GM12878 (cell line): ENCODE data around the gene NSMCE4A. TPM values are rescaled to one million over a fixed set of nuclear protein-coding genes. Genes with fewer than 3 reads are reported as not detected.

Experiments
- BCL3 ChIP-seq: IDR thresholded peaks from 2 replicates; pipeline ENCODE4 v1.6.1; 2011; ENCODE audit warnings: borderline replicate concordance, low read depth, mild to moderate bottlenecking, moderate library complexity, low read length; ENCODE audit not compliant: insufficient read depth, poor library complexity, severe bottlenecking
- CBFB ChIP-seq: IDR thresholded peaks from 2 replicates; pipeline ENCODE4 v1.6.1; 2016; ENCODE audit warnings: antibody characterized with exemption, low read depth
- CREM ChIP-seq: IDR thresholded peaks from 2 replicates; pipeline ENCODE4 v1.6.1; 2014; ENCODE audit warnings: antibody characterized with exemption, low read depth
- MLLT1 ChIP-seq: fragments of 450-650 bp; IDR thresholded peaks from 2 replicates; pipeline ENCODE4 v1.6.1; 2016; ENCODE audit warnings: mild to moderate bottlenecking
- POLR2AphosphoS2 ChIP-seq: IDR thresholded peaks from 2 replicates; pipeline ENCODE4 v1.6.1; 2011; ENCODE audit warnings: low read depth, mild to moderate bottlenecking, low read length, improper control_type of control experiment, moderate library complexity
- SP1 ChIP-seq: IDR thresholded peaks from one replicate; pipeline ENCODE4 v1.6.1; 2011; ENCODE audit warnings: low read depth, low read length
- YY1 ChIP-seq: IDR thresholded peaks from 2 replicates; pipeline ENCODE4 v1.6.1; 2011; ENCODE audit warnings: low read depth, mild to moderate bottlenecking, low read length
- ZNF622 ChIP-seq: fragments of 450-650 bp; IDR thresholded peaks from 2 replicates; pipeline ENCODE4 v1.6.1; 2017; ENCODE audit warnings: mild to moderate bottlenecking, inconsistent platforms
- polyA plus RNA-seq, 11 experiments: library from polyadenylated mRNA; depleted of rRNA in 4 of 11; unstranded in 6 of 11; stranded (reverse) in 5 of 11; fragments of >200 nt; fragmentation: Nextera tagmentation in 4 of 11; fragmentation: Illumina TruSeq in 1 of 11; extraction: Ambion mirVana in 4 of 11; extraction: Trizol in 1 of 11; gene quantifications; 1 replicate in 1 of 11; 2 replicates in 10 of 11; pipeline versions ENCODE4 v1.2.1 to v1.2.3, GENCODE V29; 2011 to 2016; ENCODE audit warnings: inconsistent platforms in 2 of 11, missing spikeins in 2 of 11, low read depth in 1 of 11
- total RNA-seq, 4 experiments: library from RNA; depleted of rRNA in 3 of 4; stranded (reverse); fragments of >200 nt in 3 of 4; fragmentation: Illumina TruSeq in 1 of 4; extraction: Trizol in 1 of 4; gene quantifications; 2 replicates each; pipeline versions ENCODE4 v1.2.1 to v1.2.3, GENCODE V29; 2013 to 2021
- TF ChIP-seq, protein P1 (sequence below): fragments of 450-650 bp; formaldehyde crosslinking; IDR thresholded peaks from 2 replicates; pipeline ENCODE4 v1.5.0; 2022; ENCODE audit warnings: mild to moderate bottlenecking, missing genetic modification characterization
- TF ChIP-seq, protein P2 (sequence below): IDR thresholded peaks from 2 replicates; pipeline ENCODE4 v1.6.1; 2012; ENCODE audit warnings: mild to moderate bottlenecking, low read depth, low read length

NSMCE4A gene
- total and polyA plus RNA-seq, 10 of the 15 experiments (the other 5 are each of a cell fraction or from before 2014, with no cell fraction given): 14.2 to 105 (median 76.1) TPM

GRCh38 chr10:122012731-122013130 lies 37.7 kb upstream of the NSMCE4A start (continued):
- TF ChIP-seq, protein P1, sequence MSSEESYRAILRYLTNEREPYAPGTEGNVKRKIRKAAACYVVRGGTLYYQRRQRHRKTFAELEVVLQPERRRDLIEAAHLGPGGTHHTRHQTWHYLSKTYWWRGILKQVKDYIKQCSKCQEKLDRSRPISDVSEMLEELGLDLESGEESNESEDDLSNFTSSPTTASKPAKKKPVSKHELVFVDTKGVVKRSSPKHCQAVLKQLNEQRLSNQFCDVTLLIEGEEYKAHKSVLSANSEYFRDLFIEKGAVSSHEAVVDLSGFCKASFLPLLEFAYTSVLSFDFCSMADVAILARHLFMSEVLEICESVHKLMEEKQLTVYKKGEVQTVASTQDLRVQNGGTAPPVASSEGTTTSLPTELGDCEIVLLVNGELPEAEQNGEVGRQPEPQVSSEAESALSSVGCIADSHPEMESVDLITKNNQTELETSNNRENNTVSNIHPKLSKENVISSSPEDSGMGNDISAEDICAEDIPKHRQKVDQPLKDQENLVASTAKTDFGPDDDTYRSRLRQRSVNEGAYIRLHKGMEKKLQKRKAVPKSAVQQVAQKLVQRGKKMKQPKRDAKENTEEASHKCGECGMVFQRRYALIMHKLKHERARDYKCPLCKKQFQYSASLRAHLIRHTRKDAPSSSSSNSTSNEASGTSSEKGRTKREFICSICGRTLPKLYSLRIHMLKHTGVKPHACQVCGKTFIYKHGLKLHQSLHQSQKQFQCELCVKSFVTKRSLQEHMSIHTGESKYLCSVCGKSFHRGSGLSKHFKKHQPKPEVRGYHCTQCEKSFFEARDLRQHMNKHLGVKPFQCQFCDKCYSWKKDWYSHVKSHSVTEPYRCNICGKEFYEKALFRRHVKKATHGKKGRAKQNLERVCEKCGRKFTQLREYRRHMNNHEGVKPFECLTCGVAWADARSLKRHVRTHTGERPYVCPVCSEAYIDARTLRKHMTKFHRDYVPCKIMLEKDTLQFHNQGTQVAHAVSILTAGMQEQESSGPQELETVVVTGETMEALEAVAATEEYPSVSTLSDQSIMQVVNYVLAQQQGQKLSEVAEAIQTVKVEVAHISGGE: no peak
- TF ChIP-seq, protein P2, sequence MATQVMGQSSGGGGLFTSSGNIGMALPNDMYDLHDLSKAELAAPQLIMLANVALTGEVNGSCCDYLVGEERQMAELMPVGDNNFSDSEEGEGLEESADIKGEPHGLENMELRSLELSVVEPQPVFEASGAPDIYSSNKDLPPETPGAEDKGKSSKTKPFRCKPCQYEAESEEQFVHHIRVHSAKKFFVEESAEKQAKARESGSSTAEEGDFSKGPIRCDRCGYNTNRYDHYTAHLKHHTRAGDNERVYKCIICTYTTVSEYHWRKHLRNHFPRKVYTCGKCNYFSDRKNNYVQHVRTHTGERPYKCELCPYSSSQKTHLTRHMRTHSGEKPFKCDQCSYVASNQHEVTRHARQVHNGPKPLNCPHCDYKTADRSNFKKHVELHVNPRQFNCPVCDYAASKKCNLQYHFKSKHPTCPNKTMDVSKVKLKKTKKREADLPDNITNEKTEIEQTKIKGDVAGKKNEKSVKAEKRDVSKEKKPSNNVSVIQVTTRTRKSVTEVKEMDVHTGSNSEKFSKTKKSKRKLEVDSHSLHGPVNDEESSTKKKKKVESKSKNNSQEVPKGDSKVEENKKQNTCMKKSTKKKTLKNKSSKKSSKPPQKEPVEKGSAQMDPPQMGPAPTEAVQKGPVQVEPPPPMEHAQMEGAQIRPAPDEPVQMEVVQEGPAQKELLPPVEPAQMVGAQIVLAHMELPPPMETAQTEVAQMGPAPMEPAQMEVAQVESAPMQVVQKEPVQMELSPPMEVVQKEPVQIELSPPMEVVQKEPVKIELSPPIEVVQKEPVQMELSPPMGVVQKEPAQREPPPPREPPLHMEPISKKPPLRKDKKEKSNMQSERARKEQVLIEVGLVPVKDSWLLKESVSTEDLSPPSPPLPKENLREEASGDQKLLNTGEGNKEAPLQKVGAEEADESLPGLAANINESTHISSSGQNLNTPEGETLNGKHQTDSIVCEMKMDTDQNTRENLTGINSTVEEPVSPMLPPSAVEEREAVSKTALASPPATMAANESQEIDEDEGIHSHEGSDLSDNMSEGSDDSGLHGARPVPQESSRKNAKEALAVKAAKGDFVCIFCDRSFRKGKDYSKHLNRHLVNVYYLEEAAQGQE: no peak
- TF ChIP-seq CREM (no peak), POLR2AphosphoS2 (no peak), MLLT1 (no peak), CBFB (no peak), BCL3 (no peak), SP1 (no peak), ZNF622 (no peak), YY1 (no peak)
- TF ChIP-seq, all 136 proteins: peak for 0
